Activated naive CD4-positive, alpha-beta T cell treated with anti-CD3 and anti-CD28 coated beads for 36 hours (primary cell): Measurements from ENCODE around the gene TRIM42. TPM values are rescaled to one million over a fixed set of nuclear protein-coding genes. Genes with fewer than 3 reads are reported as not detected.

Source experiments
- CTCF ChIA-PET: fragments of 350-600 bp; sonication (Branson Sonifier 250); formaldehyde crosslinking; loops from one replicate; lab custom pipeline; 2021; ENCODE audit warnings: antibody characterized with exemption; lab: Charles Lee
- DNase-seq: peaks from one replicate; pipeline ENCODE4 v3.0.0-alpha.2; 2020
- H3K27ac Mint-ChIP-seq: one replicate; pipeline ENCODE4 v1.8.0; 2021; ENCODE audit warnings: mild to moderate bottlenecking, mixed read lengths
- H3K27me3 Mint-ChIP-seq: one replicate; pipeline ENCODE4 v1.8.0; 2021; ENCODE audit warnings: low read depth, mixed read lengths
- H3K36me3 Mint-ChIP-seq: one replicate; pipeline ENCODE4 v1.8.0; 2021; ENCODE audit warnings: low read depth, mixed read lengths
- H3K4me1 Mint-ChIP-seq: one replicate; pipeline ENCODE4 v1.8.0; 2021; ENCODE audit warnings: low read depth, mixed read lengths
- H3K4me3 Mint-ChIP-seq: one replicate; pipeline ENCODE4 v1.8.0; 2021; ENCODE audit warnings: mild to moderate bottlenecking, moderate library complexity, mixed read lengths
- H3K9me3 Mint-ChIP-seq: one replicate; pipeline ENCODE4 v1.8.0; 2021; ENCODE audit warnings: mixed read lengths
- intact Hi-C: fragments of 100-400 bp; cut with micrococcal nuclease; formaldehyde crosslinking; loops from one replicate; pipeline ENCODE4 v1.15.1; 2023
- total RNA-seq, 2 experiments: library from RNA; stranded (reverse); gene quantifications; one replicate each; pipeline ENCODE4 v1.2.3, GENCODE V29; 2021

The TRIM42 gene
- total RNA-seq: not detected

GRCh38 chr3:140677764-140678163 is at the start of gene TRIM42:
Gene TRIM42 (plus strand): TSS chr3:140678064. CDS start chr3:140678230, 166 bp downstream.
- intact Hi-C loops: no loop called here
- CTCF ChIA-PET: no interaction called here

GRCh38 chr3:140628606-140629005 is 49.3 kb upstream of the TRIM42 start:
- Mint-ChIP-seq H3K9me3 (no peaks in the 10 kb centered on the region), H3K4me1 (no peaks in the 10 kb centered on the region), H3K4me3 (no peak overlapping the region), H3K36me3 (no peaks in the 10 kb centered on the region), H3K27ac (no peak overlapping the region), H3K27me3 (no peaks in the 10 kb centered on the region)
- intact Hi-C loops: no loop called here
- CTCF ChIA-PET: no interaction called here
- DNase-seq: no peak

More at GRCh38 chr3:140677764-140678163, at the start of gene TRIM42:
- Mint-ChIP-seq H3K27me3 (no peaks in the 10 kb centered on the region), H3K27ac (no peak within 1 kb of the TSS), H3K4me1 (no peaks in the 10 kb centered on the region), H3K9me3 (peaks cover 5% of the 10 kb centered on the region), H3K4me3 (no peak within 1 kb of the TSS), H3K36me3 (no peaks in the 10 kb centered on the region)
- no peak for DNase-seq

DNA sequence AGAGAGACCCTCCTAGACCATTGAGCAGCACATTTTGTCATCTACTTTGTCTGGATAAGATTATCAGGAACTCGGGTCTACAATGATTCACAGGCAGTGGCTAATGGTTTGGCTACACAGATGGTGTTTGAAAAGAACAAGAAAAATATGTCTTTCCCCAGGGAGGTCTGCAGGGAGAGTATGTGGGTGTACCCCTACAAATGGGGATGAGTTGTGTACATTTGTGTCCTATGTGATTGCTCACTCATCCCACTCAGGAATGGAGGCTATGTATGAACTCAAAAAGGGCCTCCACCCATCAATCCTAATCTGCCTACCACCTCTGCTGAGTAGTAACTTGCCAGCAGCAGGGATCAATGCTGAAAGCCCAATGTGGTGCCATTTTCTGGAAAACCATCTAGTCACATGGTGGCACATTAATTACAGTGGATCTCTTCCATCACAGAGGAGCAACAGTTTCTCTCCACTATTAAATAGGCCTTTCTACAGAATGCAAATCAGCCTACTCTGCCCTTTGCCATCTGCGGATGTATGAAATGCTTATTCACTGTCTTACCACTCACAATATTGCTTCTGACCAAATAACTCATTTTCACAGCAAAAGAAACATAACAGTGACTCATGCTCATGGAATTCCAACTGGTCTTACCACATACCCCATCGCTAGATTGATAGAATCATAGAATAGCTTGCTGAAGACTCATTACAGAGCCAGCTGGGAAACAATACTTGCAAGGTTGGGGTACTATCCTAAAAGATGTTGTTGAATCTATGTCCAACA is 48.3 kb upstream of the TRIM42 start:
- CTCF ChIA-PET: no interaction called here
- Mint-ChIP-seq H3K36me3 (no peaks in the 10 kb centered on the region), H3K27me3 (no peaks in the 10 kb centered on the region), H3K9me3 (no peaks in the 10 kb centered on the region), H3K4me1 (no peaks in the 10 kb centered on the region), H3K4me3 (no peak overlapping the region), H3K27ac (no peak overlapping the region)
- DNase-seq: no peak
- intact Hi-C loops: no loop called here

GRCh38 chr3:140630366-140630765 is 47.5 kb upstream of the TRIM42 start:
- CTCF ChIA-PET: interaction anchor here (1.3 kb wide), 1 partner anchor 10 kb away, joined by 4 read pairs; no protein-coding TSS in a partner anchor
- H3K4me1 Mint-ChIP-seq: no peaks in the 10 kb centered on the region

GRCh38 chr3:140630866-140631265 is 47.0 kb upstream of the TRIM42 start:
- H3K27me3 Mint-ChIP-seq: no peaks in the 10 kb centered on the region
- no peaks in the 10 kb centered on the region for H3K36me3 Mint-ChIP-seq
- H3K9me3 Mint-ChIP-seq: no peaks in the 10 kb centered on the region
- no peaks in the 10 kb centered on the region for H3K4me1 Mint-ChIP-seq
- no peak overlapping the region for H3K27ac Mint-ChIP-seq
- intact Hi-C loops: no loop called here
- no peak for DNase-seq
- no peak overlapping the region for H3K4me3 Mint-ChIP-seq
- CTCF ChIA-PET: interaction anchor here (1.3 kb wide), 1 partner anchor 10 kb away, joined by 4 read pairs; no protein-coding TSS in a partner anchor

More at GRCh38 chr3:140630366-140630765, 47.5 kb upstream of the TRIM42 start:
- H3K9me3 Mint-ChIP-seq: no peaks in the 10 kb centered on the region
- no peaks in the 10 kb centered on the region for H3K36me3 Mint-ChIP-seq
- no peak overlapping the region for H3K4me3 Mint-ChIP-seq
- no peak overlapping the region for H3K27ac Mint-ChIP-seq
- no peaks in the 10 kb centered on the region for H3K27me3 Mint-ChIP-seq
- intact Hi-C loops: no loop called here
- DNase-seq: no peak

GRCh38 chr3:140635276-140635675 is 42.6 kb upstream of the TRIM42 start:
- intact Hi-C loops: no loop called here
- no peak overlapping the region for H3K27ac Mint-ChIP-seq
- H3K4me1 Mint-ChIP-seq: no peaks in the 10 kb centered on the region
- no peak overlapping the region for H3K4me3 Mint-ChIP-seq
- CTCF ChIA-PET: no interaction called here
- H3K27me3 Mint-ChIP-seq: no peaks in the 10 kb centered on the region
- H3K9me3 Mint-ChIP-seq: no peaks in the 10 kb centered on the region
- DNase-seq: no peak
- H3K36me3 Mint-ChIP-seq: no peaks in the 10 kb centered on the region

- Mint-ChIP-seq H3K4me1 (no peaks in the 10 kb centered on the region), H3K9me3 (no peaks in the 10 kb centered on the region)
Measured at GRCh38 chr3:140636406-140637138, 41.3 kb upstream of the TRIM42 start.

GRCh38 chr3:140651287-140651686 is 26.6 kb upstream of the TRIM42 start:
- Mint-ChIP-seq H3K36me3 (no peaks in the 10 kb centered on the region), H3K27me3 (peaks cover 7% of the 10 kb centered on the region), H3K4me1 (no peaks in the 10 kb centered on the region), H3K9me3 (no peaks in the 10 kb centered on the region), H3K27ac (no peak overlapping the region), H3K4me3 (no peak overlapping the region)
- no peak for DNase-seq
- CTCF ChIA-PET: no interaction called here
- intact Hi-C loops: no loop called here

More at GRCh38 chr3:140636406-140637138, 41.3 kb upstream of the TRIM42 start:
- Mint-ChIP-seq H3K27me3 (no peaks in the 10 kb centered on the region), H3K27ac (no peak overlapping the region), H3K36me3 (no peaks in the 10 kb centered on the region), H3K4me3 (no peak overlapping the region)
- intact Hi-C loops: no loop called here
- CTCF ChIA-PET: no interaction called here
- no peak for DNase-seq

DNA sequence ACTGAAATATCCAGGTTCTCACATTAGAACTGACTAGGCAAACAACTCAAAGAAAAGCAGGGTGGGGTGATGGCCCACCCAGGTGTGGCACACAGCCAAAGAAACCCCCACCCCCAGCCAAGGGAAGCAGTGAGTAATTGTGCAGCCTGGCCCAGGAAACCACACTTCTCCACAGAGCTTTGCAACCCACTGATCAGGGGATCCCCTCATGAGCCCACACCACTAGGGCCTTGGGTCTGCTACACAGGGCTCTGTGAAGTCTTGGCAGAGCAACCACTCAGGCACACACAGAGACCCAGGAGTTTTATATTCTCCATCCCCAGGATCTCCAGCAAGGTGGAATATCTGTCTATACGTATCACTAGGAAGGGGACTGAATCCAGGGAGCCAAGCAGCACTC is 22.2 kb upstream of the TRIM42 start:
- no peaks in the 10 kb centered on the region for H3K4me1 Mint-ChIP-seq
- CTCF ChIA-PET: no interaction called here
- H3K27me3 Mint-ChIP-seq: peaks cover 9% of the 10 kb centered on the region
- no peaks in the 10 kb centered on the region for H3K9me3 Mint-ChIP-seq
- no peak overlapping the region for H3K27ac Mint-ChIP-seq
- intact Hi-C loops: no loop called here
- DNase-seq: no peak
- H3K36me3 Mint-ChIP-seq: no peaks in the 10 kb centered on the region
- H3K4me3 Mint-ChIP-seq: no peak overlapping the region

DNA sequence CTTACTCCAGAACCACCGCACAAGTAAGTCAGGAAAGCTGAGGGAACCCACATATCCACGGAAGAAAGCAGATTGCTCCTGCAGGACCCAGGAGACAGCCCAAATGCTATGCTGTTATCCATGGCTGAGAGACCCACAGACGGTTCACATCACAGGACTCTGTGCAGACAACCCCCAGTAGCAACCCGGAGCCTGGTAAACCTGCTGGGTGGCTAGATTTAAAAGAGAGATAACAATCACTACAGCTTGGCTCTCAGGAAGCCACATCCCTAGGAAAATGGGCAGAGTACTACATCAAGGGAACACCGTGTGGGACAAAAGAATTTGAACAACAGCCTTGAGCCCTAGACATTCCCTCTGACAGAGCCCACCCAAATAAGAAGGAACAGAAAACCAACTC is 13.8 kb upstream of the TRIM42 start:
- DNase-seq: no peak
- Mint-ChIP-seq H3K36me3 (no peaks in the 10 kb centered on the region), H3K4me3 (no peak overlapping the region), H3K4me1 (no peaks in the 10 kb centered on the region), H3K9me3 (peaks cover 9% of the 10 kb centered on the region), H3K27me3 (no peaks in the 10 kb centered on the region), H3K27ac (no peak overlapping the region)
- CTCF ChIA-PET: no interaction called here
- intact Hi-C loops: no loop called here

DNA sequence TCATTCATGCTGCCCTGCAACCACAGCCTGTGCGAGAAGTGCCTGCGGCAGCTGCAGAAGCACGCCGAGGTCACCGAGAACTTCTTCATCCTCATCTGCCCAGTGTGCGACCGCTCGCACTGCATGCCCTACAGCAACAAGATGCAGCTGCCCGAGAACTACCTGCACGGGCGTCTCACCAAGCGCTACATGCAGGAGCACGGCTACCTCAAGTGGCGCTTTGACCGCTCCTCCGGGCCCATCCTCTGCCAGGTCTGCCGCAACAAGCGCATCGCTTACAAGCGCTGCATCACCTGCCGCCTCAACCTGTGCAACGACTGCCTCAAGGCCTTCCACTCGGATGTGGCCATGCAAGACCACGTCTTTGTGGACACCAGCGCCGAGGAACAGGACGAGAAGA is 4.7 kb downstream of the TRIM42 start:
- no peak overlapping the region for H3K4me3 Mint-ChIP-seq
- CTCF ChIA-PET: no interaction called here
- intact Hi-C loops: no loop called here
- DNase-seq: no peak
- no peak overlapping the region for H3K27ac Mint-ChIP-seq
- H3K4me1 Mint-ChIP-seq: no peaks in the 10 kb centered on the region
- no peaks in the 10 kb centered on the region for H3K9me3 Mint-ChIP-seq
- no peaks in the 10 kb centered on the region for H3K36me3 Mint-ChIP-seq
- H3K27me3 Mint-ChIP-seq: no peaks in the 10 kb centered on the region

DNA sequence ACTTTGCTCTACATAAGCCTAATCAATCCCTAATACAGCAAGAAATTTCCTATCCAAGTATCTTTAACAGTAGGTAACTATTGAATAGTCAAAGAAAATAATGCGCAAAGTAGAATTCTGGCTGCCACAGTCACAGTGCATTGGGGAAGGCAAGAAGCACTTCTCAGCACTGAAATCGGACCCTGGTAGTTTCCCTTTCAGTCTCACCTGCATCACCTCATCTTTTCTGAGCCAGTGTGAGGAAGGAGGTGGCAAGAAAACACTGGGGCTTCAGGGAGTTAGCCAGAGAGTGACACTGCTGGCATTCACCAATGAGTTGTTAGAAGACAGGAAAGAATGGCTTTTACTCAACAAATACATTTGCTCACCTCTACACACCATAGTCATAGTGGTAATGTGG is 8.3 kb downstream of the TRIM42 start:
- Mint-ChIP-seq H3K9me3 (no peaks in the 10 kb centered on the region), H3K27me3 (no peaks in the 10 kb centered on the region), H3K27ac (no peak overlapping the region), H3K36me3 (no peaks in the 10 kb centered on the region), H3K4me3 (no peak overlapping the region), H3K4me1 (no peaks in the 10 kb centered on the region)
- CTCF ChIA-PET: no interaction called here
- intact Hi-C loops: no loop called here
- no peak for DNase-seq

DNA sequence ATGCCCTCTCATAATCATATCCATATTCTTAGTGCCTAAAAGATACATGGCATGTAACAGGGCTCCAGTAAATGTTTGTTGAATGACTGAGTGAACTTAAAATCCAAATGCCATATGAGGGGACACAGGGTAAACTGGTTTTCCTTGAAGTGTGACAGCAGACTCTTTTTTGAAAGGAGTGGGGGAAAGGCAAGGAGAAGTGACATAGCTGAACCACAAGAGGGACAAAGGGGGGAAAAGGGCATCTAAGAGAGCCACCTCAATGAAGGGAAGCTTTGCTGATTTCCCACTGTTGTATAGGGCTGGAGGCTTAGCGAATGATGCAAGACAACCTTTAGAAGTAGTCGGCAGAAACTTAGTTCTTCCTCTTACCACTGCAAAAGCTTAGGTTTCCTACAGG is 9.1 kb downstream of the TRIM42 start:
- Mint-ChIP-seq H3K36me3 (no peaks in the 10 kb centered on the region), H3K9me3 (no peaks in the 10 kb centered on the region), H3K4me1 (no peaks in the 10 kb centered on the region), H3K27me3 (no peaks in the 10 kb centered on the region), H3K4me3 (no peak overlapping the region), H3K27ac (no peak overlapping the region)
- DNase-seq: no peak
- CTCF ChIA-PET: no interaction called here
- intact Hi-C loops: no loop called here
